Measurements from ENCODE around the gene TENT4A. TPM values are rescaled to one million over a fixed set of nuclear protein-coding genes. Genes with fewer than 3 reads are reported as not detected.

Gene TENT4A
- total and polyA plus RNA-seq, 2 of the 4 experiments (the other 2 are of a cell fraction): 5.9 to 17.2 TPM

GRCh38 chr5:6724321-6724929 lies 11.2 kb downstream of the TENT4A start:
- Histone ChIP-seq H3K27me3 (ENCODE audit: control insufficient read depth, insufficient read depth, low read length) (no peaks in the 10 kb centered on the region), H3K27ac (ENCODE audit: insufficient read depth, low read length) (no peak overlapping the region), H4K91ac (ENCODE audit: insufficient read depth, low read depth, low read length) (no peak overlapping the region), H4K5ac (ENCODE audit: low read depth, low read length) (no peak overlapping the region), H3K14ac (replicated peaks; ENCODE audit: low read depth, low read length) (no peak overlapping the region; the same call in 1 of the 2 replicates), H3K4me1 (ENCODE audit: control insufficient read depth, insufficient read depth, low read length) (peaks cover 52% of the 10 kb centered on the region), H3K36me3 (ENCODE audit: control insufficient read depth, insufficient read depth, low read length) (peaks cover 5% of the 10 kb centered on the region), H3K18ac (ENCODE audit: low read depth, low read length) (no peak overlapping the region), H3K79me1 (ENCODE audit: low read depth in 1 of 2, low read length in 2 of 2) (peaks cover 0 to 78% of the 10 kb centered on the region in 2 experiments; a peak in 2 of 4 replicates), H2BK20ac (ENCODE audit: low read depth, low read length) (no peak overlapping the region), H3K4ac (ENCODE audit: low read depth, low read length) (no peak overlapping the region), H2BK120ac (ENCODE audit: low read depth, low read length) (no peak overlapping the region), H2AK9ac (replicated peaks; ENCODE audit: low read depth, low read length, poor library complexity) (no peak overlapping the region), H3K4me2 (ENCODE audit: low read depth, low read length) (no peak overlapping the region), H2AFZ (replicated peaks; ENCODE audit: low read length, poor library complexity) (no peak overlapping the region), H2AK5ac (ENCODE audit: low read depth, low read length) (no peak overlapping the region), H3K9me3 (ENCODE audit: control insufficient read depth, insufficient read depth, low read length) (no peaks in the 10 kb centered on the region), H3K9ac (ENCODE audit: low read depth, low read length) (no peak overlapping the region), H4K8ac (ENCODE audit: low read depth in 2 of 2, low read length in 2 of 2) (no peak overlapping the region), H3K4me3 (ENCODE audit: insufficient read depth, low read depth, low read length) (no peak overlapping the region), H3K9me1 (ENCODE audit: insufficient read depth, low read length) (peaks cover 65% of the 10 kb centered on the region), H2BK5ac (ENCODE audit: low read depth, low read length, poor library complexity, severe bottlenecking) (no peak overlapping the region), H2BK15ac (ENCODE audit: low read depth, low read length) (no peak overlapping the region), H3K56ac (ENCODE audit: extremely low read depth, insufficient read depth, low read length) (no peak overlapping the region), H3K23ac (ENCODE audit: low read depth, low read length) (peak overlapping the region; percentile 31; the same call in 1 of the 2 replicates), H4K20me1 (ENCODE audit: insufficient read depth, low read length) (peaks cover 89% of the 10 kb centered on the region)
- TF ChIP-seq MAFK (IDR thresholded peaks at IDR 0.05; ENCODE audit: low read depth, low read length) (no peak), ELK1 (IDR thresholded peaks at IDR 0.05; ENCODE audit: borderline replicate concordance, low read depth, low read length) (no peak), POLR2A (IDR thresholded peaks at IDR 0.05; ENCODE audit: low read depth, low read length) (no peak), NFE2L2 (IDR thresholded peaks at IDR 0.05; ENCODE audit: low read depth, low read length) (no peak)
- CTCF ChIA-PET: no interaction called here
- in situ Hi-C loops (cut with MboI; ENCODE audit: low sequenced_read_pairs) (no loop called here), intact Hi-C loops (cut with micrococcal nuclease) (no loop called here), dilution Hi-C loops (cut with HindIII; ENCODE audit: low sequenced_read_pairs, unreplicated experiment) (no loop called here)
- 80% methylated on average over 1 of the region's 8 CpGs; no CpG with 5 or more reads in 1 of the 2 experiments for WGBS, 2 experiments (ENCODE audit: extremely low coverage in 2 of 2, insufficient read length in 1 of 2)
- DNase-seq (no peak), ATAC-seq (ENCODE audit: low read depth) (no peak)
- BruUV-seq (replicated peaks): no TSS peak
- POLR2A ChIA-PET (ENCODE audit: unreplicated experiment): no interaction called here
